Liver (tissue), 9 donors: ENCODE results near the gene ACSBG1. TPM values are rescaled to one million over a fixed set of nuclear protein-coding genes. Genes with fewer than 3 reads are reported as not detected.

ENCODE experiments used
- DNase-seq: peaks from one replicate; pipeline ENCODE4 v3.0.0-alpha.2; 2017; ENCODE audit warnings: low spot score
- H3K27ac ChIP-seq, 2 donors: one replicate each; pipeline ENCODE4 v1.7.0; 2013; ENCODE audit warnings: inconsistent platforms in 2 of 2, low read length in 2 of 2, control low read depth in 1 of 2, low read depth in 1 of 2, mild to moderate bottlenecking in 1 of 2
- H3K27me3 ChIP-seq, 4 donors: one replicate each; pipeline versions ENCODE4 v1.6.1 to v1.7.0; 2013; ENCODE audit warnings: low read length in 3 of 4, inconsistent platforms in 1 of 4, mild to moderate bottlenecking in 1 of 4, moderate library complexity in 1 of 4; ENCODE audit not compliant: control insufficient read depth in 4 of 4, insufficient read depth in 4 of 4
- H3K36me3 ChIP-seq, 4 donors: one replicate each; pipeline versions ENCODE4 v1.6.1 to v1.7.0; 2013; ENCODE audit warnings: low read length in 3 of 4, mild to moderate bottlenecking in 3 of 4, low read depth in 1 of 4, moderate library complexity in 1 of 4; ENCODE audit not compliant: control insufficient read depth in 4 of 4, insufficient read depth in 3 of 4
- H3K4me1 ChIP-seq, 4 donors: one replicate each; pipeline versions ENCODE4 v1.6.1 to v1.7.0; 2013; ENCODE audit warnings: low read length in 3 of 4, mild to moderate bottlenecking in 3 of 4, moderate library complexity in 1 of 4; ENCODE audit not compliant: control insufficient read depth in 4 of 4, insufficient read depth in 4 of 4
- H3K4me3 ChIP-seq, 3 donors: one replicate each; pipeline versions ENCODE4 v1.6.1 to v1.7.0; 2013; ENCODE audit warnings: low read length in 3 of 3, control low read depth in 1 of 3, low read depth in 1 of 3, mild to moderate bottlenecking in 1 of 3
- H3K9ac ChIP-seq, 2 donors: one replicate each; pipeline ENCODE4 v1.7.0; 2013; ENCODE audit warnings: low read length in 2 of 2, mild to moderate bottlenecking in 2 of 2, moderate library complexity in 2 of 2, control low read depth in 1 of 2, low read depth in 1 of 2
- H3K9me3 ChIP-seq, 4 donors: one replicate each; pipeline versions ENCODE4 v1.6.1 to v1.7.0; 2013; ENCODE audit warnings: low read length in 3 of 4; ENCODE audit not compliant: control insufficient read depth in 4 of 4
- CTCF ChIP-seq: fragments of 150-350 bp; IDR thresholded peaks from 2 replicates; pipeline ENCODE4 v1.5.1; 2017; ENCODE audit warnings: improper control_type of control experiment, low read depth, low read length; ENCODE audit not compliant: missing input control
- FOXA1 ChIP-seq: IDR thresholded peaks from 2 replicates; pipeline ENCODE4 v1.6.1; 2016; ENCODE audit warnings: antibody characterized with exemption
- HNF4A ChIP-seq, 2 donors: conservative IDR thresholded peaks; 2 replicates each; pipeline ENCODE4 v1.6.1; 2016; ENCODE audit warnings: antibody characterized with exemption in 2 of 2, mild to moderate bottlenecking in 2 of 2
- JUND ChIP-seq, 2 donors: IDR thresholded peaks; 2 replicates each; pipeline ENCODE4 v1.6.1; 2016; ENCODE audit warnings: antibody characterized with exemption in 2 of 2
- NR2F2 ChIP-seq: IDR thresholded peaks from 2 replicates; pipeline ENCODE4 v1.6.1; 2016; ENCODE audit warnings: antibody characterized with exemption
- RAD21 ChIP-seq, 2 donors: IDR thresholded peaks; 2 replicates each; pipeline ENCODE4 v1.6.1; 2016; ENCODE audit warnings: antibody characterized with exemption in 2 of 2, mild to moderate bottlenecking in 2 of 2
- RXRA ChIP-seq, 2 donors: IDR thresholded peaks; 2 replicates each; pipeline ENCODE4 v1.6.1; 2017 to 2018; ENCODE audit warnings: antibody characterized with exemption in 2 of 2, mild to moderate bottlenecking in 1 of 2
- SP1 ChIP-seq: IDR thresholded peaks from 2 replicates; pipeline ENCODE4 v1.6.1; 2018; ENCODE audit warnings: antibody characterized with exemption, mild to moderate bottlenecking
- YY1 ChIP-seq: IDR thresholded peaks from 2 replicates; pipeline ENCODE4 v1.6.1; 2016; ENCODE audit warnings: antibody characterized with exemption, mild to moderate bottlenecking
- ZBTB33 ChIP-seq: IDR thresholded peaks from 2 replicates; pipeline ENCODE4 v1.6.1; 2016; ENCODE audit warnings: antibody characterized with exemption
- WGBS: extraction: QIAGEN DNeasy Blood & Tissue Kit; methylation state at CpG from one replicate; pipeline ENCODE4 v1.1.7; 2013; 5-methylcytosine and 5-hydroxymethylcytosine counted together
- polyA plus RNA-seq, 2 donors: library from polyadenylated mRNA; stranded (reverse) in 1 of 2; unstranded in 1 of 2; fragments of 200-250 nt in 1 of 2; fragments of >200 nt in 1 of 2; fragmentation: Nextera tagmentation in 1 of 2; extraction: Ambion mirVana in 1 of 2; gene quantifications; one replicate each; pipeline versions ENCODE4 v1.2.1 to v1.2.3, GENCODE V29; 2013 to 2015
- total RNA-seq, 2 donors: library from RNA; depleted of rRNA; stranded (reverse); fragments of >200 nt; gene quantifications; one replicate each; pipeline ENCODE4 v1.2.3, GENCODE V29; 2014
- donor health status: healthy.
- donor health status: healthy.
- donor health status: healthy.
- donor health status: healthy.
- donor health status: healthy.

Gene ACSBG1
- total and polyA plus RNA-seq, 4 donors = under 0.01 to 3.8 (median 0.15) TPM

GRCh38 chr15:78228356-78228996 lies 5.9 kb downstream of the ACSBG1 start:
- 96% methylated on average over 8 of the region's 8 CpGs for WGBS
- no peaks in the 10 kb centered on the region for H3K36me3 ChIP-seq
- no peak overlapping the region for H3K9ac ChIP-seq
- no peak for DNase-seq
- H3K4me3 ChIP-seq = no peak overlapping the region
- no peak overlapping the region for H3K27ac ChIP-seq
- H3K9me3 ChIP-seq = peaks cover 0 to 2% (median 0%) of the 10 kb centered on the region in 4 donors
- no peaks in the 10 kb centered on the region for H3K27me3 ChIP-seq
- no peaks in the 10 kb centered on the region for H3K4me1 ChIP-seq
- TF ChIP-seq RAD21 (IDR thresholded peaks at IDR 0.05) = no peak
- no peak for TF ChIP-seq FOXA1

- no peaks in the 10 kb centered on the region for H3K27me3 ChIP-seq
- no peaks in the 10 kb centered on the region for H3K36me3 ChIP-seq
- H3K27ac ChIP-seq = no peak overlapping the region
- no peak overlapping the region for H3K4me3 ChIP-seq
- WGBS = 92% methylated on average over 3 of the region's 3 CpGs
- no peak for DNase-seq
- H3K9ac ChIP-seq = no peak overlapping the region
- H3K4me1 ChIP-seq = no peaks in the 10 kb centered on the region
- TF ChIP-seq YY1 (no peak), CTCF (no peak), JUND (IDR thresholded peaks at IDR 0.05) (no peak), FOXA1 (no peak), ZBTB33 (no peak), NR2F2 (no peak), HNF4A (conservative IDR thresholded peaks at IDR 0.05) (no peak), SP1 (no peak), RXRA (IDR thresholded peaks at IDR 0.05) (no peak)
- H3K9me3 ChIP-seq = peaks cover 0 to 2% (median 0%) of the 10 kb centered on the region in 4 donors
These were observed 8.4 kb downstream of the ACSBG1 start for GRCh38 chr15:78225783-78226541.

GRCh38 chr15:78224023-78224411 lies 10.3 kb downstream of the ACSBG1 start:
- no peak for TF ChIP-seq FOXA1
- TF ChIP-seq CTCF = no peak
- H3K9ac ChIP-seq = no peak overlapping the region
- H3K36me3 ChIP-seq = no peaks in the 10 kb centered on the region
- H3K4me3 ChIP-seq = no peak overlapping the region
- H3K9me3 ChIP-seq = peaks cover 0 to 2% (median 0%) of the 10 kb centered on the region in 4 donors
- WGBS = 88% methylated on average over 2 of the region's 2 CpGs
- no peaks in the 10 kb centered on the region for H3K4me1 ChIP-seq
- DNase-seq = no peak
- no peaks in the 10 kb centered on the region for H3K27me3 ChIP-seq
- H3K27ac ChIP-seq = no peak overlapping the region
